ENCODE measurements around the gene EFEMP2.
A peak's percentile ranks its signal among the peaks of the same experiment; 100 is the strongest.

EFEMP2 gene

DNA sequence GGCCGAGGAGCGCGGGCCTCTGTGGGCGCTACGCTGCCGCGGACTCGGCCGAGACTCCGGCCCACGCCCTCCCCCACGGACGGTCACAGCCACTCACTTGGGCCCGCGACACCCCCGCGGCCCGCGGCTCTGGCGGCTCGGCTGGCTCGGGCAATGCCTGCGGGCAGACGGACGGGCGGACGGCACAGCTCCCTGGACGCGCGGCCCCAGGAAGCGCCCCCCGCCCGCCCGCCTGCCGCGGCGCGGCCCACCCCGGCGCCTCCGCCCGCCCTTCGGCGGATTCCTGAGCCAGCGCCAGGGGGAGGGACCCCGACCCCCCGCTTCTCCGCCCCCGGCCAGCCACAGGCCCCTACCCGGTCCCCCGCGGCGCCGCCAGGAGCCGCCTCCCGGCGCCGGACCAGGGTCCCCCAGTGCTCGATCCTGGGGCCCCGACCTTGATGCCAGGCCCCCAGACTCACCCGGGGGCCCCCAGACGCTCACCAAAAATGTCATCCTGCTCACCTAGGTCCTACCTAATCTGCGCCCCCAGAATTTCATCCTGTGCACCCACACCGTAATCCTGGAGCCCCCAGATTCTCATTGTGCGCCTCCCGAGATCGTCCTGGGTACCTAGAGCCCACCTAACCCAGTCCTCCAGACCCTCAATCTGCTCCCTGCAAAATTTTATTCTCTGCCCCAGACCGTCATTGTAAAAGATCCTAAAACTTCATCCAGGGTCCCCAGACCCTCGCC, at the start of gene EFEMP2:
EFEMP2 (minus strand) TSS at position 215 of the 732 bp plus-strand sequence. CDS start 446 bp downstream, outside the sequence.
- DNase-seq (ENCODE audit: low read depth in 2 of 2): no peak

GRCh38 chr11:65921876-65922275, 49.3 kb upstream of the EFEMP2 start:
- DNase-seq (ENCODE audit: low read depth in 2 of 2): no peak

DNA sequence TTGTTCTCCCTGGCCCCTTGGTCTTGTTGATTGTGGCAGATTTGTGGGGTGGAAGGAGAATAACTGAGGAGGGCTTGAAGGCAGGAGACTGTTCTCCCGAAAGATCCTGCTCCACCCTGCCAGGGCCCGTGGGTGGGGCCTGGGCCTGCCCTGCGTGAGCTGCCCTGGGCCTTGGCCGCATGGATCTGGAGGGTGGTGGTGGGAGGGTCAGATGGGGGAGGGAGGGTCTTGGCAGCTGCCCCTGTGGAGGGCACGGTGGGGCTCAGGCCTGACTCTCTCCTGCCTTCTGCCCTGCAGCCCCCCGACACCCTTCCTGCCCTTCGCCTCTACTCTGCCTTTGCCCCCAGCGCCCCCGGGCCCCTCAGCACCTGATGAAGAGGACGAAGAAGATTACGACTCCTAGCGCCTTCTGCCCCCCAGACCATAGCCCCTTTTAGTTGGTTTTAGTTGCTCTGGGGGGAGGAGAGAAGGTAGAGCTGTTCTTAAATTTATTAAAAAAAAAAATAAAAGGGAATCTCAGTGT, 48.5 kb upstream of the EFEMP2 start:
- DNase-seq (ENCODE audit: low read depth in 2 of 2): no peak

- DNase-seq (ENCODE audit: low read depth in 2 of 2): no peak
Measured at GRCh38 chr11:65920372-65920802, 47.8 kb upstream of the EFEMP2 start.

- DNase-seq (ENCODE audit: low read depth in 2 of 2): peak; percentile 35 to 42
Measured at GRCh38 chr11:65919573-65920371, 47.2 kb upstream of the EFEMP2 start.

GRCh38 chr11:65919141-65919572, 46.6 kb upstream of the EFEMP2 start, which contains the start of gene DRAP1:
TSS of gene DRAP1 (plus strand) at chr11:65919426. CDS start at chr11:65919502, 76 bp downstream.
- DNase-seq (ENCODE audit: low read depth in 2 of 2): peak; percentile 97 to 99

- no peak for DNase-seq (ENCODE audit: low read depth in 2 of 2)
Measured at GRCh38 chr11:65918211-65919140, 45.9 kb upstream of the EFEMP2 start, which contains the start of gene C11orf68. TSS of gene C11orf68 (minus strand) at chr11:65919062. CDS start at chr11:65919031, 31 bp downstream.

DNA sequence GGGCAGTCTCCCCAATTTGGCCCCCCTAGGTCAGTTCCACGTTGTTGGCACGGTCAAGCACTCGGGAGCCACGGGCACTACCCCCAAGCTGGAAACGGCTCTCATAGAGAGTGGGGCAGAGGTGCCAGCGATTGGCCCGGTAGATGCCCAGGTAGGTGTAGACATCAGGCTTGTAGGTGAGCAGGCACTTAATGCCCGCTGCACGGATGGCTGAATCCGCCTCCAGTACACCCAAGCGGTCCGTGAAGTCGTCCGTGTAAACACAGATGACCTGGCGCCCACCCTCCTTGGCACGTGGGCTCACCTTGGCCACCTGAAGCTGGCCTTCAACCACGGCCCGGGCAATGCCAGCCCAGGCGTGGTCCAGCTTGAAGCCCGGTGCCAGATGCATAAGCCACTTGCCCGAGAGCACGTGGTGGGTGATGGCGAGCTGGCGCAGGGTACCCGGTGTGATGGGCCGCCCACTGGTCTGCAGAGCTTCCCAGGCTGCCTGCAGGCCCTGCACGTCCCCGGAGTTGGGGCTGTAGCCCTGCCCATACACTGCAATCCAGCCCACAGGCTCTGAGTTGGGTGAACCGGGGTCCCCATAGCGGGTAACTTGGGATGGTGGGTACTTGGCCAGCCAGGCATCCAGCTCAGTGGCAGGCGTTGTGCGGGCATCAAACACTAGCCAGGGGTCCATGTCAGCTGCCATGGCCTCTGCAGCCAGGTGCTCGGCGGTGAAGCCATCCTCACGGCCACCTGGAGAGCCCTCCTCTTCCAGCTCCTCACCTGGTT, 45.0 kb upstream of the EFEMP2 start:
- no peak for DNase-seq (ENCODE audit: low read depth in 2 of 2)

DNA sequence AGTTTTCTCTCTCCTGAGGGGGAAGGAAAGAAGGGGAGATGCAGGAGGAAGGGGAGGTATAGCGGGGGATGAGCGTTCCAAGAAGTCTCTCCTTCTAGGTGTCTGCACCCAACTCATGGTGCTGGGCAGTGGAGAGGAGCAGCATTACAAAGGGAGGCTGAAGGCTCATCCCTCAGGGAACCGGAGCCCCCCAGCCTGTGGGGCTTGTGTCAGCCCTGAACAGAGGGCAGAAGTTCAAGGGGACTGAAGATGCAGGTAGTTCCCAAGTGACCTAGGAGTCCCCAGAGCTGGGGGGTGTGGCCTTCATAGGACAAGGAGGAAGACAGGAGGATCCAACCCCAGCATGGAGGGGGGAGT, 44.5 kb upstream of the EFEMP2 start:
- DNase-seq (ENCODE audit: low read depth in 2 of 2): no peak

DNA sequence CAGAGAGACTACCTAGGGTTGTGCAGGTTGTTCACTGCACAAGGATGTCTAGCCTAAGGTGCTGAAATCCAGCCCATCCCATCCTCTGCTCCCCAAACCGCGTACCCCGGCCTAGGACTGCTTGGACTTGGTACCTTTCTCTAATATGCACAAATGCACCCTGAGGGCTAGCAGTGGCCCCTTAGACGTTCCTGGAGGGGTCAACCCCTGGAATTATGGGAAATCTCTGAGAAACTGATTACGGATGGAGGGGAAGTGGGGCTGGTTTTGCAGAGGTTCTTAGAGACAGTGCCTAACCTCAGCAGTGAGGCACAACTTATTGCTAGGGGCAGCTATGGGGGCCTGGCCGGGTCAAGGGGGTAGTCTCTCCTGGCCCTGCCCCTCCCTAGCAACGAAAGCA, 43.8 kb upstream of the EFEMP2 start:
- DNase-seq (ENCODE audit: low read depth in 2 of 2): no peak

DNA sequence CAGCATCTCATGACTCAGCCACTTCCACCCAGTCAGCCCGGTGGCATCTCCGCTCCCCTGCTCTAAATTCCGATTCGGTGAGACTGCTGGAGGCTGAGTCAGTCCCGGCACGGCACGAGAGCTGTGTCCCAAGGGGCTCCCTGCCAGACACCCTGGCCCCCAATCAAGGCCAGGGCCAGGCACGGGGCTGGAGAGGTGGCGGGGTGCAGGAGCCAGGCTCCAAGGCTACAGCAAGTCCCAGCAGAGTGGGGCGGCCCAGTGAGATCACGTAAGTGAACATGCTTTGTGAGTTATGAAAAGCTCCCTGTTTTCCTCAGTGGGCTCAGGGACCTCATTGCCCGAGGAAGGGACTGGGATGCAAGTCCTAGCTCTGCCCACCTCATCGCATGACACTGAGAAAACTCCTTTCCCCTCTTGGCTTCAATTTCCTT, 43.2 kb upstream of the EFEMP2 start:
- DNase-seq (ENCODE audit: low read depth in 2 of 2): no peak

DNA sequence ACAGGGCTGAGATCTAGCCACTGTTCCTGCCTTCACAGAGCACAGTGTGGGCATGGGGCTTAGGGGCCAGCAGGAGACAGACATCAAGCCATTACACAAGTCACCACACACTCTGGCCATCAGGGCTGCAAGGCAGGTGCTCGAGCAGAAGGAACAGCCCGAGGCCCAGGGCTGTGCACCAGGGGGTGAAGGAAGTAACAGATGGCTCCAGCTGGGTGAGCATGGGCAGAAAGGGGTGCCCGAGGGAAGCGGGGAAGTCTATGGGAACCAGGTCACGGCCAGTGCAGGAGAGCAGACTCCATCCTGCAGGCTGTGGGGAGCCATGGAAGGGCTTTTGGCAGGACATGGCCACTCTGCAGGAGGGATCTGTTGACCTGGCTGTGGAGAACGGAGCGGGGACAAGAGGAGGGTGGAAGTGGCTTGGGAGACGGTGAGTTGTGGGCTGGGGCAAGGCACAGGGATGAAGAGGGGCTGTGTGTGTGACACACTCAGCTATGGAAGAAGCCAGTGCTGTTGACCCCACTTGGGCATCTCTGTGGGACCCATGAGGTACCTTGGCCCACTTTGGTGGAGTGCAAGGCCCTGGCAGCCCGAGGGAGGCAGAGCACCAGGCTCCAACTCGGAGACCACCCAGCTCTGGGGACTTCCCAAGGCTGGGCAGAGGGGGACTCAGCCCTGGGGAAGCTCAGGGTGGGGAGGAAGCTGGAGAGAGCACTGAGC, 42.7 kb upstream of the EFEMP2 start:
- DNase-seq (ENCODE audit: low read depth in 2 of 2): no peak

- no peak for DNase-seq (ENCODE audit: low read depth in 2 of 2)
Measured at GRCh38 chr11:65912845-65913244, 40.2 kb upstream of the EFEMP2 start.

DNA sequence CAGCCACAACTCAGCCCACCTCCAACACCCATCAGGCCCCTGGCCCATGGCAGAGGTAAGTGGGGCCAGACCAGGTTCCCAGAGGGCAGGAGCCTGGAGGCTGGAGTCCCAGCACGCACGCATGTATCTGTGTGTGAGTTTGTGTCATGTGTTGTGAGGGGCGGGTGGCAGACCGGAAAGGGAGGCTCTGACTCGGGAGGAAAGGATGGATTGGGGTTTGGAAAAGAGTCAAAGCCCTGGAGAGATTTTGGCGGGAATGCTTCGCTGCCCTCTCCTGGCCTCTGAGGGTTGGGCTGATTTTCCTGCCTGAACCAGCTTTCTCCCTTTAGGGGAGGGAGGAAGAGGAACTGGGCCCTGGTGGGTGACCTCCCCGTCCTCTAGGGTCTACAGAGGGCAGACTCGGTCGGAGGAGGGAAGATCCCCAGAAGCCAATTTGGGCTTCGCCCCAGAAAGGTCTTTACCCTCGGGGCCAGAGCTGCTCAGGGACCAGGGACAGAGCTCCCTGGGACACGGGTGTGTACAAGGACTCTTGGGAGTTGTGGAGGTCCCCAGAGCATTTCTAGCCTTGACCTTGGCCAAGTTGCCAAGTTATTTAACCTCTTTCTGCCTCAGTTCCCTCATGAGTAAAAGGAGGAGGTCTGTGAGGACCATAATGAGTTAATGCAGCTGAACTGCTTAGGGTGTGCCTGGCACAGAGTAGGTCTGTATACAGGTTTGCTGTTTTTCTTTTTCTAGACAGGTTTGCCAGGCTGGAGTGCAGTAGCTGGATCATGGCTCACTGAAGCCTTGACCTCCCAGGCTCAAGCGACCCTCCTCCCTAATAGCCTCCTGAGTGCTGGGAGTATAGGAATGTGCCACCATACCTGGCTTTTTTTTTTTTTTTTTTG, 39.3 kb upstream of the EFEMP2 start:
- DNase-seq (ENCODE audit: low read depth in 2 of 2): no peak

GRCh38 chr11:65907878-65908277, 35.3 kb upstream of the EFEMP2 start:
- no peak for DNase-seq (ENCODE audit: low read depth in 2 of 2)

GRCh38 chr11:65906602-65907001, 34.0 kb upstream of the EFEMP2 start:
- DNase-seq (ENCODE audit: low read depth in 2 of 2): no peak

GRCh38 chr11:65903715-65904114, 31.1 kb upstream of the EFEMP2 start:
- no peak for DNase-seq (ENCODE audit: low read depth in 2 of 2)

DNA sequence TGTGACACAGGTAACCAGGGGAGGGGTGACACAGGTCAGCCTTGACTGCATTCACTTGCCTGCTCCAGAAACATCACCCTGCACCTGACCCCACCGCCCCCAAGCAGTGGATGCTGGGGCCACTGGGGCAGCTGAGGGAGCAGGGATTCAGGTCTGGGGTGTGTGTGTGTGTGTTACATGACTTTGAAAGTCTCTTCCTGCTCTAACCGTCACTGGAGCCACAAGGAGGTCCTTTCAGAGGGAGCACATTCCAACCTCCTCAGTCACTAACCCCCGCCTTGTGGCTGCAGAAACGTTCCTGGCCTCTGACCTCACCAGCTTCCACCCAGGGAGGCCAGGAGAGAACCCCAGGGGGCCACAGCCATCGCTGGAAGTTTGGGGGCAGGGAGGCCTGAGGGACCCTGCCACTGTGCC, 30.5 kb upstream of the EFEMP2 start:
- DNase-seq (ENCODE audit: low read depth in 2 of 2): no peak

- no peak for DNase-seq (ENCODE audit: low read depth in 2 of 2)
Measured at GRCh38 chr11:65900899-65901180, 28.2 kb upstream of the EFEMP2 start.
